ENCODE results near the gene FLVCR2.

FLVCR2 gene

DNA sequence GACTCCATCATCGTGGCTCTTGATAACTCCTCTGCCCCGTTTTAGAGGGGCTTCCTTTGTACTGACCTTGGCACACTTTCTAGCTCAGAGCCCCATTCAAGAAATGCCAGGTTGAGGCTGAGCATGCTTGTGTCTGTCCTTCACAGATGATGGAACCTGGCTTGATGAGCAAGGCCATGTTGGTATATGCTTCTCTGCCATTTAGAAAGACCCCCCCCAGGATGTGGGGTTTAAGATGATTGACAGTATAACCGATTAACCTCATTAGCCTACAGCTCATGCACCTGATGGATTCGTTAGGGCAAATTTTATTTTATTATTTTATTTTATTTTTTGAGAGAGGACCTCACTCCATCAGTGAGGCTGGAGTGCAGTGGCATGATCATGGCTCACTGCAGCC is 35.2 kb upstream of the FLVCR2 start:
- Histone ChIP-seq H3K4me3 (ENCODE audit: low read depth, low read length) (no peak overlapping the region), H3K27ac (no peak overlapping the region), H3K36me3 (replicated peaks) (no peaks in the 10 kb centered on the region), H3K27me3 (replicated peaks) (no peaks in the 10 kb centered on the region)
- TF ChIP-seq, protein P1, sequence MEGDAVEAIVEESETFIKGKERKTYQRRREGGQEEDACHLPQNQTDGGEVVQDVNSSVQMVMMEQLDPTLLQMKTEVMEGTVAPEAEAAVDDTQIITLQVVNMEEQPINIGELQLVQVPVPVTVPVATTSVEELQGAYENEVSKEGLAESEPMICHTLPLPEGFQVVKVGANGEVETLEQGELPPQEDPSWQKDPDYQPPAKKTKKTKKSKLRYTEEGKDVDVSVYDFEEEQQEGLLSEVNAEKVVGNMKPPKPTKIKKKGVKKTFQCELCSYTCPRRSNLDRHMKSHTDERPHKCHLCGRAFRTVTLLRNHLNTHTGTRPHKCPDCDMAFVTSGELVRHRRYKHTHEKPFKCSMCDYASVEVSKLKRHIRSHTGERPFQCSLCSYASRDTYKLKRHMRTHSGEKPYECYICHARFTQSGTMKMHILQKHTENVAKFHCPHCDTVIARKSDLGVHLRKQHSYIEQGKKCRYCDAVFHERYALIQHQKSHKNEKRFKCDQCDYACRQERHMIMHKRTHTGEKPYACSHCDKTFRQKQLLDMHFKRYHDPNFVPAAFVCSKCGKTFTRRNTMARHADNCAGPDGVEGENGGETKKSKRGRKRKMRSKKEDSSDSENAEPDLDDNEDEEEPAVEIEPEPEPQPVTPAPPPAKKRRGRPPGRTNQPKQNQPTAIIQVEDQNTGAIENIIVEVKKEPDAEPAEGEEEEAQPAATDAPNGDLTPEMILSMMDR (IDR thresholded peaks at IDR 0.05; ENCODE audit: low read depth, low read length, missing control alignments), result no peak
- DNase-seq, result no peak
- in situ Hi-C loops (cut with HindIII; ENCODE audit: low pct_ligation_motif_present, low sequenced_read_pairs), result no loop called here

DNA sequence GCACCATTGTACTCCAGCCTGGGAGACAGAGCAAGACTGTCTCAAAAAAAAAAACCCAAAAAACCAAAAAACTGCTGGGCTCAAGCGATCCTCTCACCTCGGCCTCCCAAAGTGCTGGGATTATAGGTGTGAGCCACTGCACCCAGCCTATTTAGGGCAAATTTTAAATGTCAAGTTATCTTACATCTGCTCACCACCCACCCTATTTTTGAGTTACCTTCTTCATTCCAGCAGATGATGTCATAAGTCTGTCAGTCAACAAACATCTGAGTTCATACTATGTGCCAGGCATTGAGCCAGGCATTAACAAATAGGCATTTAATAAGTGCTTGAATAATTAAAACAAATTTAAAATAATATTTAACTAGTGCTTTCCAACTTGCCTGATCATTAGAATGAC is 34.6 kb upstream of the FLVCR2 start:
- no peak overlapping the region for H3K27ac ChIP-seq

DNA sequence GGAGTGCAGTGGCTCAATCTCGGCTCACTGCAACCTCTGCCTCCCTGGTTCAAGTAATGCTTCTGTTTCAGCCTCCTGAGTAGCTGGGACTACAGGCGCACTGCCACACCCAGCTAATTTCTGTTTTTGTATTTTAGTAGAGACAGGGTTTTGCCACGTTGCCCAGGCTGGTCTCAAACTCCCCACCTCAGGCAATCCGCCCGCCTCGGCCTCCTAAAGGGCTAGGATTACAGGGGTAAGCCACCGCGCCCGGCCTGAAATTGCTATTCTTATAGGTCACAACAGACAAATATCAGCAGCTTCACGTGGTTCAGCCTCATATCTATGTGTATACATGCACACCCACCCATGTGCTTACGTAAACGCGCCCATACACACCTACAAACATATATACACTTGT is 32.5 kb upstream of the FLVCR2 start:
- in situ Hi-C loops (cut with HindIII; ENCODE audit: low pct_ligation_motif_present, low sequenced_read_pairs), result no loop called here
- TF ChIP-seq, protein P1 (IDR thresholded peaks at IDR 0.05; ENCODE audit: low read depth, low read length, missing control alignments), result no peak
- H3K4me3 ChIP-seq (ENCODE audit: low read depth, low read length), result no peak overlapping the region
- H3K27ac ChIP-seq, result no peak overlapping the region
- no peaks in the 10 kb centered on the region for H3K27me3 ChIP-seq (replicated peaks)
- no peaks in the 10 kb centered on the region for H3K36me3 ChIP-seq (replicated peaks)
- DNase-seq, result no peak

More for the DNA sequence above, 34.6 kb upstream of the FLVCR2 start:
- in situ Hi-C loops (cut with HindIII; ENCODE audit: low pct_ligation_motif_present, low sequenced_read_pairs), result no loop called here
- no peak for DNase-seq
- Histone ChIP-seq H3K36me3 (replicated peaks) (no peaks in the 10 kb centered on the region), H3K27me3 (replicated peaks) (no peaks in the 10 kb centered on the region), H3K4me3 (ENCODE audit: low read depth, low read length) (no peak overlapping the region)
- TF ChIP-seq, protein P1 (IDR thresholded peaks at IDR 0.05; ENCODE audit: low read depth, low read length, missing control alignments), result no peak

DNA sequence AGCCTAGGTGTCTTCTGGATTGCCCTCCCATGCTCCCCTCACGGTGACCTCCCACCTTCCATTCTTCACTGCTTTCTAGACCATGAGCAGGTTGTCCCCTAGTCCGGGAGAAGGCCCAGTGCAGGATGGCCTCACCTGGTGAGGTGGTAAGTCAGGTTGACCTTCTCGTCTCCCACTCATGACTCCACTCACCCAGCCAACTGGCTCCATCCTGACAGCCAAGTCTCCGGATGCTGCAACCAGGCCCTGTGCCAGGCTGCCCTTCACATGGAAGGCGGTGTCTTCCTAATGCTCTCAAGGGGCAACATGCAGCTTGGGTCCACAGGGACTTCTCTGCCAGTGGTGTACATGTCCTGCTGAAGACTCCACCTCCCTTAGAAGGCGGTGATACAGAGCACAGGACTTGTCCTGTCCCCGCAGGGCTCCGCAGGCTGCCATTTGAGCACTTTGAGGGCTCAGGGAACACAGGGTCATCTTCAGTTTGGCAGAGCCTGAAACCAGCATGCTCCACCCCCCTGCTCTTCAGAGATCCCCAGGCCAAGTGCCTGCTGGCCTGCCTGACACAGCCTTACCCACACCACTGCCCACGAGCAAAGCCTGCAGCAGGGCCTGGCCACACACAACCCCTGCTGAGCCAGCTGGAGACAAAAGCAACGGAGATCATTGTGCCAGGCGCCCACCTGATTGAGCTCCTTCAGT is 30.7 kb upstream of the FLVCR2 start:
- H3K36me3 ChIP-seq (replicated peaks), result no peaks in the 10 kb centered on the region
- in situ Hi-C loops (cut with HindIII; ENCODE audit: low pct_ligation_motif_present, low sequenced_read_pairs), result no loop called here
- no peak overlapping the region for H3K27ac ChIP-seq
- no peak overlapping the region for H3K4me3 ChIP-seq (ENCODE audit: low read depth, low read length)
- TF ChIP-seq, protein P1 (IDR thresholded peaks at IDR 0.05; ENCODE audit: low read depth, low read length, missing control alignments), result no peak
- no peak for DNase-seq
- no peaks in the 10 kb centered on the region for H3K27me3 ChIP-seq (replicated peaks)

DNA sequence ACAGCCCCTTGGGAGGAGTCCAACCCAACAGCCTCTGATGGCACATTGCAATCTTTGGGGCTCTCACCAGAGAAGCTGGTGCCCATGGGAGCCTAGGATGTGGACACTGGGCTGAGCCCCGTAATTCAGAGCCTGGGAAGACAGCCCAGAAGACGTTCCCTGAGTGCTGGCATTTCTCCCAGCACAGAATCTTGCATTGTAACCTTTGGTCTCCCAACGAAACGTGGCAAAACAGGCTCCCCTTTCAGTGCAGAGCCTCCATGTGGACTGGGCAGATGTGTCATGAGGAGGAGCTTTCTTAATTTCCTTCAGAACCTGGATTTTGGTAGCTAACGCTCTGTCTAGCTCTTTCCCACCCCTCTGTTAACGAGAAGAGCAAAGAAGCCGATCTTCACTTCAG is 29.9 kb upstream of the FLVCR2 start:
- no peak for DNase-seq
- no peaks in the 10 kb centered on the region for H3K27me3 ChIP-seq (replicated peaks)
- no peak overlapping the region for H3K4me3 ChIP-seq (ENCODE audit: low read depth, low read length)
- TF ChIP-seq, protein P1 (IDR thresholded peaks at IDR 0.05; ENCODE audit: low read depth, low read length, missing control alignments), result no peak
- in situ Hi-C loops (cut with HindIII; ENCODE audit: low pct_ligation_motif_present, low sequenced_read_pairs), result no loop called here
- H3K27ac ChIP-seq, result no peak overlapping the region
- no peaks in the 10 kb centered on the region for H3K36me3 ChIP-seq (replicated peaks)

DNA sequence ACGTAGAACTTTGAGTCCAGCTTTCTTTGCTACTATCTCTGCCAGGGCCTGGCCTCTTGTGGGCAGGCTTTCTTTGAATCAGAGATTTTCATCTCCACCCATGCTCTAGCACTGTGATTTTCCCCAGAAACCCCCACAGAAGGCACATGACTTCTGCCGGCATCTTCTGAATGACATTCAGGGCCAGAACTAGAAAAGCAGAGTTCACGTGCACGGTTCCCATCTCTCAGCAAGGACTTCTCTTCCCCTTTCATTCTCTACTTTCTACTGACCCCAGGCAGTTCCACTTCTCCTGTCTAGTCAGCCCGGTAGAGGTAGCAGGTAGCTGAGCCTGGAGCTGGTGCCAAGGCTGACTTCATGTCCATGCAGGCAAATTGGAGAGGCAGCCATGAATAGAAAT is 29.3 kb upstream of the FLVCR2 start:
- in situ Hi-C loops (cut with HindIII; ENCODE audit: low pct_ligation_motif_present, low sequenced_read_pairs), result no loop called here
- Histone ChIP-seq H3K27me3 (replicated peaks) (no peaks in the 10 kb centered on the region), H3K36me3 (replicated peaks) (no peaks in the 10 kb centered on the region), H3K27ac (no peak overlapping the region), H3K4me3 (ENCODE audit: low read depth, low read length) (no peak overlapping the region)
- TF ChIP-seq, protein P1 (IDR thresholded peaks at IDR 0.05; ENCODE audit: low read depth, low read length, missing control alignments), result no peak
- DNase-seq, result no peak
